CD1c-positive myeloid dendritic cell (primary cell): Measurements from ENCODE around the gene SLC44A3.

ENCODE experiments used
- DNase-seq: peaks from one replicate; pipeline ENCODE4 v3.0.0-alpha.2; 2016; ENCODE audit errors: extremely low spot score

Gene SLC44A3

DNA sequence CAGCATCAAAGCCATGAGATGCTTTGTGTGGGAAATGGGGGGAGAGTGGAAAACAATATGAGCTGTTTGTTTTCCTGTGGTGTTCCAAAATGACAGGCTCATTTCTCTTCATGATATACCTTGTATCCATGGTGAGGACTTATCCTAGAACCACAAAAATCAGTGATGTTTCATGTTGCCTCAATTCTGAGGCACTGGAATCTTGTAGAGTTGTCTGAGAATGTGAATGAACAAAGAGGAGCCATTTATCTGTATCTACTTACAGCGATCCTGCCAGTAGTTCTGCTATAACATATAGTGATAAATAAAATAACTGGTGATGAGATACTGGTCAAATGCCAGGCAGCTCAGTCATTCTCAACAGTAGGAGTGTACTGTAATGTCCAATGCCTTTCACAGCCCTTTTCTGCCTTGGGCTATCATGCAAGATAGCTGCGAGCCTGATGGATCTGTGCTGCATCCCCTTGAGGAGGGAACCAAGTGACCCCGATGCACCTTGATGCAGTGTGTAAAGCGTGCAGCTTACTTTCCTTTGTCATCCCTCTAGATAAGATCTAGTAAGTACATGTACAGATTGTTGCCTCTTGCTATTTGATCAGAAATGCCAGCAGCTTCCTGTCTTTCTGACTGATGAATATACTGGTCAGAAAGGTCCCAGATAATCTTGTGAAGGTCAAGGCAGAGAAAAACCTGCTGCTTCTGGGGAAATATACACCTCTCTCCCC is 52.8 kb downstream of the SLC44A3 start:
- DNase-seq, result no peak

DNA sequence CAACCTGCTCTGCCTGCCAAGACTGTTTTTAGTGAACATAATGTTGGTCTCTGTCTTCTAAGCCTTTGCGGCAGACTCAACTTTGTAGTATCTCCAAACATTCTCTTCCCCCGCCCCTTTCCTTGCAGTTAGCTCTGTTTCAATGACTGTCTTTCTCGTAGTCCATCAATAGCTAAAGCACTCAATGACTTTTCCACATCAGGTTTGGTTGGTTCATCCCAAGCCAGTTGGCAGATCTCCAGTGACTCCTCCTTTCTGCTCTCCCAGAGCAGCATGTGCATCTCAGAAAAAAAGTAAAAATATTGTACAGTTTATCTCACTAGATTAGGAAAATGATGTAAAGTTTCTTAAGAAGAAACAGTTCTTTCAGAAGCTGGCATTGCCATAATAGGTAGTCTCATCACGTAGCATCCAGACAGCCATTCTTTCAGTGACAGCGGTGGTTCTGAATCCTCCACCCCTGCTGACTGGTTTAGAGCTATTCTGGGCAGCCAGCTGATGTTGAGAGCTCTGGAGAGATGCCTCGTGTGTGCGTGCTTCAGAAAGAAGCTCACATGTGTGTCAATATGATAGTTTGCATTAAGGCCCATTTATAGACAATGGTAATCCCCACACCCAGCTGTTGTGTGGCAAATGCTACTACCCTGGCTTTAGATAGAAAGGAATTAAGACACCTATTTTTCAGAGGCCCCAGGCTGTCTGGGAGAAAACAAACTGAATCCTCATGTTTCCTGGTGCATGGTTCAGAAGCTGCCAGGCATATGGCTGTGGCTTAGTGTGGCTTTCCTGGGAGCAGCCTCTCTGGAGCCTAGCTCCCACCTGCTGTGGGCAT is 53.6 kb downstream of the SLC44A3 start:
- no peak for DNase-seq

DNA sequence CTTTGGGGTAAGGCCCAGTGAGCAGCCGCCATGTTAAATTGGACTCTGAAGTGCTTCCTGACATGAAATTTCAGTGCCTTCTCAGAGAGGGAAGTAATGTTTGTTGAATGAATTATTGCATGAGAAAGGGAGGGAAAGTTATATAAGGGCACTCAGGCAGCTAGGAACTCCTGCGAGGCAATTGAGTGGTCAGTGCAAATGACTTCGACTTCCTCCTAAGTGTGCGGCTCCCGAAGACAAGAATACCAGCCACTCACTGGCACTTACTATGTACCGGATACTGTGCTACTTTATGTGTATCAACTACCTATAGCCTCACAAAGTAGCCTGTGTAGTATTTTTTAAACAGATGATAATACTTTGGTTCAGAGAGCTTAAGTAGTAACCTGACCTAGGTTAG is 54.3 kb downstream of the SLC44A3 start:
- no peak for DNase-seq

DNA sequence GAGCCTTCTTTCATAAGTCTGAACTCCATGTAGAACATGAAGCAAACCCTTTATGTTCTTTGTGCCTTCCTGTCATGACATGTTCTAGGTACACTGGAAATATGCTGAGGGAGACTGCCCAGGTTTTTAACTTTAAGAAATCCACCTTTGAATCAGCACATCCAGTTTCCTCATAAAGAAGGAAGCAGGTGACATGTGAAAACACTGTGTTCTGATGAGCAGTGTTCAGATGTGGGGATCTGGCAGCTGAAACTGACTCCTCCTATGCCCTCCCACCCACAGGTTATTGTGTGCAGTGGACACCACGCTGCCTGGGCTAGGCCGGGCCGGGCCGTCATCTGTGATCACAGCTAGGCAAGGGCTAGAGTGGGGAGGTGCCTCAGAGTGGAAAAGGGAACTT is 55.6 kb downstream of the SLC44A3 start:
- peak; percentile 2 for DNase-seq

DNA sequence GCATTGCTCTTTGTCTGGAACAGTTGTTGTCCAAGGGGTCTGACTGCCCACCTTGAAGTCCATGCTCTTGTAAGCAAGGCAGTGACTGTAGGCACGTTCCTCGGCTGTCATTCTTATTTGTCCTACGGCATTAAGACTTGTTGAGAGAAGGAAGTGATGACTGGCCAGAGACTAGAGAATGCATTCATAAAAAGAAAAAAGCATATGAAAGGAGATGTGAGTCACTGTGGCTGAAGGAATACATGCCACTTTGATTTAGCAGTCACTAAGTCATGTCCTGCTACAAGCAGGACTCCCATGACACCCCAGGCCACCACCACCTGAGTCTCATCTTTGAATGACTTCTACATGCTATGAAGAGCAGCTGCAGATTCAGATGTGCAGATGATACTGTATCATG is 56.2 kb downstream of the SLC44A3 start:
- DNase-seq, result no peak

DNA sequence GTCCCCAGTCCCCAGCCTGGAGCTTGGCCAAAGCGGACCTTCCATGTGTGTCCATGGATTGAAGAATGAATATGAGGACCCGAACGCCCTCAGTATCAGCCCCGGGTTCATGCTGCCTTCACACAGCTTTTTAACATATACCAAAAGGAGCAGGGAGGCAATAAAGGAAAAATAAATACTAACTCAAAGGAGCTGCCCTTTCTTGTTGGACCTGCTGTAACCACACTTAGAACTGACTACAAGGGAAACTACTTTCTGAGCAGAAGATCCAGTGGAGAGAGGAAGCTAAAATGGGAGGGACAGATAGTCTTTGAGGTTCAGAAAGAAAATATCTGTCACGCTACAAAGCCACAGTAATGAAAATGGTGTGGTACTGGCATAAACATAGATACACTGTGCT is 58.2 kb downstream of the SLC44A3 start:
- no peak for DNase-seq

DNA sequence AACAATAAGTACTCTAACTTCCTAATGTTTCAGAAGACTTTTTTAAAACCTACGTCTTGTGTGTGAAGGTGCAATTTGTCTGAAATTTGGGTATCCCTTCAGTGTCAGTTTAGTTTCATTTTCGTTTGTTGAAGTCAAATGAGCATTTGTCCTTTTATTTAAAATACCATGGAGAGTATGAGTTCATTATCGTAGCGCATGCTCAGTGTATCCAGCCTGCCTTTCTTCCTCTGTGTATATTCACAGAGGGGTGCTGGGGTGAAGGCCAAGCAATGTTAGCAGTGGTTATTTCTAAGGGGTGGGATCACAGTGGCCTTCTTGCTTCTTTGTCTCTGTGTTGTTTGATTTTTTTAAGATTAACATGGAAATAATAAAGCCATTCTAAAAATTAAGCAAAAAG is 63.5 kb downstream of the SLC44A3 start:
- no peak for DNase-seq

DNA sequence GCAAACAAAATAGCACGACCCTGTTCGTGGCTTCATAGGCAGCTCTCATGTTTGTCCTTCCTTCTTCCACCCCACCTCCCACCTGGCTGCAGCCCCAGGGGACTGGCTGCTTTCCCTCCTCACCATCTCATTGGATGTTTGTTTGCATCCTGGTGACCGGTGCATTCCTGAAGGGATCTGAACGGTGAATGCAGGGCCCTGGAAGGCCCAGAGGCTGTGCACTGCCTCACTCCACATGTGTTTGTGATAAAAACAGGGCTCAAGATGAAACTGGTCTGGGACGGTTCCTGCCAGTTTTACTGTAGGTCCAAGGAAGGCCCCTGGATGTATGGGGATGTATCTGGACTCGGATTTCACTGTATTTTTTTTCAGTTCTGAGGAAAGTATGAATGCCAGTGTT is 63.9 kb downstream of the SLC44A3 start:
- DNase-seq, result no peak

DNA sequence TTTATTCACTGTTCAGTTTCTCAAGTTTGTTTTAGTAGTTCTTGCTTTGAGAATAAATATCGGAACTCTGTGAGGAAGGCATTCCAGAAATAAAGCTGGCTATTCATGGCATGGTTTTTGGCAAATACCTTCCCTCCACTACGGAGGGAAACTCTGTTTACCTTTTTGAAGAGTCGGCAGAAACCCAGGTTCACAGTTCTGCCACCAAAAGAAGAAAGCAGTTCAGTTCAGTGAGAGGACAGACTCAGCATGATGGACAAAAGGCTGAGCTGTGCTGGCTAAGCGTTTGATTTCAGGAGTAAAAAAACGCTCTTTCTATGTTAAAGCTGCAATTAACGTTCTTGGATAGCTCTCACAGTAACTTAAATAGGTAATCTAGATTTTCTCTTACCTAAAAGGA is 64.3 kb downstream of the SLC44A3 start:
- DNase-seq, result no peak

DNA sequence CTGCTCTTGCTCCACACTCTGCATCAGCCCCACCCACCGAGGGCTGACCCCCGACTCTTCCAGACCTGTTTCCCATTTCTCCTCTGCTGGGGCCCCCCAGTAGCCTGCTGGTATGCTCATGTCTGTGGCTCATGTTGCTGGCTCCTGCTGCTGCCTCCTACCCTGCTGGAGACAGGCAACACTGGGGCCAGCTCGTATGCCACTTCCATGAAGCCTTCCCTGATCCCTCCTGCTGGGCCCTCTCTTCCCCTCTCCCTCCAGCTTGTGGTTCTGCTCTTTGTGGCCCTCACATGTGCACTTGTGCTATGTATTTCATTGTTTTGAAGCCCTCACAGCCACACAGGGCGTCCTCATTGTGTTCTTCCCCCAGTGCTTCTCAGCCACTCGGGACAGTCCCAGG is 66.2 kb downstream of the SLC44A3 start:
- no peak for DNase-seq

DNA sequence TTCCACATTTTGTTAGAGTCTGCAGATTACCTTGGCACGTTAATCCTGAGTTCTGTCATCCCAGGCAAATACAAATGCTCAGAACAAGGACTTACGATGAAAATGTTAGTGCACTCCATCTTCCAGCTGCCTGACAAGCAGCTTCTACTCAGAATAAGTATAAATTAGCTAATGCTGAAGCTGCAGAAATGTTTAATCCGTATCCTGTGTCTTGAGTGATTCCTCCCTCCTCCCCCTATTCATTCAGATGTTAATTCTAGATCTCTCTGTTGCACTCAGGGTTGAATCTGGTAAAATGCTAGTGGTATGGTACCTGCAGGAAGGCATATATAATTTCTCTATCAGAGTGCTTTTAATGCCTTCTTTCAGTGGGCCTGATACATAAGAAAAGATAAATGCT is 66.9 kb downstream of the SLC44A3 start:
- DNase-seq, result no peak

DNA sequence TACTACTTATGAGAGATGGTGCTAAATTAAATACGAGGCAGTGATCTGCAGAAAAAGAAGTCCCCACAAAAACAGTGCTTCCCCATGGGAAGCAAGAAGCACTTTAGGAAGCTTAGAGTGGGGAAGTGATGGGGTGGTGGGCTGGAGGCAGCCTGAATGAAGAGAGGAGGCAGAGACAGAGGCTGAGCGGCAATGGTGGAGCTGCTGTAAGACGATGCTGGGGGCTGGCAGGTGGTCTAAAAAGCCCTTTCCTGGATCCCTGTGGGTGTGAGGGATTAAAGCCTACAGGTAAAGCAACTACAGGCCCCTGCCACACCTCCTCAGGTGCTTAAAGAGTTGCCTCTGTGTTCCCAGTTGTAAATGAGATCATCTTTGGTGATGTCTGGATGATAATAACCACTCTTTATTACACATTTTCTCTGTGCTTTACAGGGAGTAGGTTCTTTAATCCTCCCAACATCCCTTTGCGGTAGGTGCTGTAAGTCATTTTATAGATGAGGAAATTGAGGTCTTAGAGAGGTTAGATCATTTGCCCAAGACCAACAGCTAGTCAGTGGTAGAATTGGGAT is 67.5 kb downstream of the SLC44A3 start:
- DNase-seq, result no peak

DNA sequence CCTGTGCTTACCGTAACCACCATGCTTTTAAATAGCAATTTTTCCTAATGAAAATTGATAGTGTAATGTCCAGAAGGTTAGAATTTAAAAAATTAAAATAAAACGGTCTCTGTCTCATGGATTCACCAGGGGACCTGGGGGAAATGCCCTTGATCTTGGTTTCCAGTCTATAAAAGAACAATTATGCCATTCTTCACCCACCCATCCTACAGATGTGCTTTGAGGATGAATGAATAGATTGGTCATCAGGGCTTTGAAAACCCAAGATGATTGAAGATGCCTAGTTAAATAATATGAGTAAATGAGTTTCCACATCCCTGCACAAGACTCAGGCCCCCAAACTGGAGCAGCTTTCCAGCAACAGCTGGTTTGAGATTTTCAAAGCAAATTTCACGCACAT is 68.0 kb downstream of the SLC44A3 start:
- no peak for DNase-seq

DNA sequence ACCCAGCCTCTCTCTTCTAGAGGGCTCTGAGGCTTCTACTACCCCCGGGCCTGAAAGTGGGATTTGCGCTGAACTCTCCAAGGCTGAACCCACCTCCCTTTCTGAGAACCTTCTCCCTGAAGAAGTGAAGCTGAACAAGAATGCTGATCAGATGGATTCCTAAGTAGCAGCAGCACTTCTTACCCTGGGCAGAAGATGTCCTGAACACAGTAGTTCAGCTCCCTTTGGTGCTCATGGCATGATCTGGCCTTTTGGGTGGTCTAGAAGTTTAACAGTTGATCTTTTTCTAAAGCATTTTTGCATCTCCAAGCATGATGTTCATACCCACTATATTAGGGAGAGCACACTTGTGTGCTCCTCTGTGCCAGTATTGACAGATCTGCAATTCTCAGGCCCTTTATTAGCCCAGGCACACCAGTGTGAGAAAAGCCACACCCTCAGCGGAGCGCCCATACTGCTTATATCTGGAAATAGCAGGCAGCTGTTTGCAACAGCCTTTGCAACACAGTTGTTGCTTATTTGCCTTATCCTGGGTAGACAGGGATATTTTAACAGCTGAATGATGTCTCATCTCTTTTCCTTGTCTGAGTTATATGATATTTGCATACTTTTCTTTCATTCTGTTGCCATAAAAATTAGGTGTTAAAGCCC is 72.6 kb downstream of the SLC44A3 start:
- DNase-seq, result no peak

DNA sequence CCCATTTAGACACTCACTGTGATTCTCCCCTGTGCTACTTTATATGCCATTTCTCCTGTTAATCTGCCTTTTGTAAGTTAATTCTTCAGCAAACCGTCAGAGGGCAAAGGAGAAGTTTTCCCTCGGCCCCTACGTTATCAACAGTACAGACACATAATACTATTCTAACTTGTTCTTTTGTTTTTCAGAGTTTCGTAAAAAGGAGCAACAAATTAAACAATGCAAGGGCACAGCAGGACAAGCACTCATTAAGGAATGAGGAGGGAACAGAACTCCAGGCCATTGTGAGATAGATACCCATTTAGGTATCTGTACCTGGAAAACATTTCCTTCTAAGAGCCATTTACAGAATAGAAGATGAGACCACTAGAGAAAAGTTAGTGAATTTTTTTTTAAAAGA is 74.5 kb downstream of the SLC44A3 start:
- DNase-seq, result no peak

DNA sequence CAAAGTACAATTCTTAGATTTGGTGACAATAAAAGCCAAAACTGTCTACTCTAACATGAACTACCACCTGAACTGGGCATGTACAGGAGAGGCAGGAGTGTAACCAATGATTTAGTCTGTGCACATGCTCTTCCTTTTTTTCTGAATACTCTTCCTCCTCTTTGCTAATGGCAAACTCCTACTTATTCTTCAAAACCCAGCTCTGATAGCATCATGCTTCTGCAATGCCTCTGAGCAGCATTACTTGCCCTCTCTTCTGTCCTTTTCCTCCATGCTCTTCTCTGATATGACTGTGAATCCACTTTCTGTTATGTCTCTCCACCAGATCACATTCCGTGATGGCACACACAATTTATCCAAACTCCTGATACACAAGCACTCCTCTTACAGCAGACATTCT is 75.4 kb downstream of the SLC44A3 start:
- no peak for DNase-seq

DNA sequence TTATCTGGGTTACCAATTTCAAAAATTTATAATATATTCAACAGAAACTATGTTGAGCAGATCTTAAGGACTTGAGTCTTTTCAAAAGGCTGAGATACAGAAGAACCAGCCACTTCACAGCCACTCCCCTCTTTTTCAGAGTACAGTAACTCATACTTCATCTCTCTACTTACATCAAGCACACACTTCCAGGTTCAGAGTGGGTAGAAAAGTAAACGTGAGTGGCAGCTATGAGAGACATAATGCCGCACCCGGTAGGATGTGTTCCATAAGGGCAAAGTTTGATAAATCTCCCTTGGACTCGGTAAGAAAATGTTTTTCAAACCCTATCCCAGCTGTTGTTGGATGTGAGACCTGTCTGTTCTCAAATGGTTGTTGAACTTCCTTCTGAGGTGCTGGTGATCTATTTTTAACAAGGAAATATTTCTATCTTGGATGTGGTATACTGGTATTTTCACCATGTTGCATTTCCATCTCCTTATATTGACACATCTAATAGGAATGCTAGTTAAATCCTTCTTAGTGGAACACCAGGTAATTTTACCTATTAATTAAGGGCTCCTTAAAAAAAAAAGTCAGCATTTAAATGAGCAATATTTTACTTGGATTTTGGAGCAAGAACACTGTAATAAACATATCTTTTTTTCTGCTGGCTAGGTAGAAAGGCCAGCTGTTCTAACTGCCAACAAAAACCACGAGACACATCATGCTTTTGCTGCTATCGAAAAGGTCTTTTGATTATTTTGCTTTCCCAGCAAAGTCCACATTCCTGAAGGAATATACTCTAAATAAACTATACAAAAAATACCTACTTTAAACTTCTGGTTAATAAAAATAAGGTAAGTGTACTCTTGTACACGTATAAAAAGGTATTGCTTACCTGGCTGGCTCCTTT is 78.6 kb downstream of the SLC44A3 start:
- no peak for DNase-seq

DNA sequence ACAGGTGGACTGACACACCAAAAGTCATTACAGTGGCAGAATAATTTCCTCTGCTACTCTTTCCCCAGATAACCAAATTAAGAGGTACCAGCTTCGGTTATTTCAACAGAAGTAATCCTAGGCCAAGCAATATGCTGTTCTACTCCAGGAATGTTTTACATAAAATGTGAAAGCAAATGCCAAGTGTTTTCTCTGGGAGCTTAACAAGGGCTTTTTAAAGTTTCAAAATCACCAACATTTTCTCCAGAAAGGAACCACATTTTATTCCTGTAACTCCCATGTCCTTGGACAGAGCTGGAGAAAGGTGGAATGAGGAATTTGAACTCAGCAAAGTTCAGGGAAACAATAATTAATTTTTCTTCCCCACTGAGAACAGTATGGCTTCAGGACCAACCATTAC is 79.6 kb downstream of the SLC44A3 start:
- DNase-seq, result no peak

DNA sequence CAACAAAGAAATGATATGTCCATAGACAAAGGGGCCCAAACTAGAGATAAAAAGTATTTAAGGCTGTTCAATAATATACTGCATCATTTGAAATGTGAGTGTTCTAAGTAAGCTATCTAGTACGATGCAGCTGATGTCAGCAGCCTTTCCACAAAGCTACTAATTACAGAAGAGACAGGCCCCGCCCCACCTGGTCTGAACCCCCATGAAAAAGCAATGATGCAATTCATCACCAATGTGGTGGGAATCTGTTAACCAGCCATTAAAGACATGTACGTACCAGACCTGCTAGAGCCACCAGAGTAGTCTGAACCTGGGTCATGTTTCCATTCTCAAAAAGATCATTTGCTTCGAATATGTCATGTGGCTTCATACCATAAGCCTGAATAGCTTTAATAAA is 81.7 kb downstream of the SLC44A3 start:
- no peak for DNase-seq

DNA sequence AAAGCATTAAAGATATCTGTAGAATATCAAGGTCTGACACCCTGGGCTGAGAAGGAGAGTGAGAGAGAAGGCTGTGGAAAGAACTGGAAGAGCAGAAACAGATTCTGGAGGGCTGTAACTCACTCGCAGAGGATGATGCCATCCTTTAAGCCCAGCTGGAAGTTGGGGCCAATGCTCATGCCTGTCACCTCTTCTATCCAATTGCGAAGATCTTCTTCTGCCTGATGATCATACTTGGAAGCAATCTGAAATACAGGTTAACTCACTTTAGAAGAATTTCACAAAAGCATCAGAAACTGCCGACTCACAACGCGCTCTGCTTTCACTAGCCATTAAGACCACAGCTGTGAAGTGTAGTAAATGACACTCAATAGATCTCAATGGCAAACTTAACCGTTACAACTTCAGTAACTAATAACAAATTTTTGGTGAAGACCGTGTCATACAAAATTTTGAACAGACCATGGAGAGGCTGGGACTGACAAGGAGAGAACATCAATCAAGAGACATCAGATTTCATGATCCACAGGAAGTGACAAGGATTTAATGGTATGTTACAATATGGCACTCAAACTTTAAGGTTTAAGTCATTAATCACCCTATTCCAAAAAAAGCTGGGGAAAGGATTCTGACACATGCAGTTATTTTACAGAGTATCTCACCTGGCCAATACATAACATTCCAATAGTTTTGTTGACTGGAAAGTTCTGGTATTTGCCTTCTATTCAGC is 83.3 kb downstream of the SLC44A3 start:
- DNase-seq, result no peak

DNA sequence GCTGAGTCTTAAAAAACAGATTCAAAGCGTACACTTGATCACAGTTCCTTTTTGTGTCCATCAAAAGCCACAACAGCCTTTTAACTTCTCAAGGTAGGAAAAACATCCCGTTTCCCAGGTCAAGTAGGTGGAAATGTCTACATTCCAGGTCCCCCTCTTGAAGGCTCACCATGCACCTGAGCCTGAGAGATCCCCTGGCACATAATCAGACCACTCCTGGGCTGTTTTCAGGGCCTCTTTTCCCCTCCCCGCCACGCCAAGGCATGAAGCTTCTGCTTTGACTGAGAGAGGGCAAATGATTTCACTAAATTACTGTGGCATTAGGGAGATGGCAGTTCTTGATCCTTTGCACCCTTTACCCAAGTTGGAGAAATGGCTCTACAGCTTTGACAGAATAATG is 85.0 kb downstream of the SLC44A3 start:
- no peak for DNase-seq
